Endothelial cell of umbilical vein (primary cell): ENCODE results near the gene LARGE1.

ENCODE experiments used
- CTCF ChIP-seq, 2 donors: IDR thresholded peaks; 1 replicate in 1 of 2; 2 replicates in 1 of 2; pipeline ENCODE4 v1.5.1; 2011; ENCODE audit warnings: low read length in 2 of 2, mild to moderate bottlenecking in 2 of 2, moderate library complexity in 2 of 2, control low read depth in 1 of 2, inconsistent platforms in 1 of 2, low read depth in 1 of 2; ENCODE audit not compliant: insufficient read depth in 1 of 2; ENCODE audit errors: extremely low read depth in 1 of 2
- MAX ChIP-seq: IDR thresholded peaks from 2 replicates; pipeline ENCODE4 v1.6.1; 2011; ENCODE audit not compliant: insufficient read depth, insufficient read length

DNA sequence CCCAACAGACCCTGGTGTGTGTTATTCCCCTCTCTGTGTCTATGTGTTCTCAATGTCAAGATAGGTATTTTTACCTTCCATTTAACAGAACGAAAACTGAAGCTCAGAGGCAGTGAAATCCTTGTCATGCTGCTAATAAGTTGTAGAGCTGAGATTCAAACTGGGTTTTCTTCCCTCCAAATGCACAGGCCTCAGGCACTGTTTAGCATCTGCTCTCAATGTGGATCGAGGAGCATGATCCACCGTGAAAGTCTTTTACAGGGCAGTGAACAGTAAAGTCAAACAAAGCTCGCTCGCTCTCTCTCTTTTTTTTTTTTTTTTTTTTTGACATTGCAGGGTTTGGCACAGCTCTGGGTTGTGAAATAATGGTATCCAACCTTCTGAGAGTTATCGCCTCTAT, 461.1 kb downstream of the LARGE1 start:
- TF ChIP-seq MAX (no peak), CTCF (IDR thresholded peaks at IDR 0.05; ENCODE audit: extremely low read depth in 1 of 2, insufficient read depth in 1 of 2, low read depth in 1 of 2, low read length in 2 of 2) (no peak)
